H1 (cell line): ENCODE data around the gene C14orf93. TPM values are rescaled to one million over a fixed set of nuclear protein-coding genes. Genes with fewer than 3 reads are reported as not detected.

Experiments
- CTCF ChIA-PET: fragments of 300-600 bp; sonication (Branson Sonifier 250); formaldehyde crosslinking; loops from one replicate; lab custom pipeline; 2021; ENCODE audit not compliant: partially characterized antibody; lab: Charles Lee
- POLR2A ChIA-PET: fragments of 300-600 bp; sonication (Branson Sonifier 250); formaldehyde crosslinking; loops from one replicate; lab custom pipeline; 2021; ENCODE audit warnings: inconsistent platforms; ENCODE audit not compliant: partially characterized antibody; lab: Charles Lee
- DNase-seq, 2 experiments: peaks; one replicate each; pipeline versions ENCODE4 v3.0.0 to v3.0.0-alpha.2; 2010 to 2022; ENCODE audit warnings: low spot score in 2 of 2, low read depth in 1 of 2, mixed read lengths in 1 of 2
- FAIRE-seq: peaks from 2 replicates; lab custom pipeline; 2011; peaks lifted over from hg19 to GRCh38; lab: Jason Lieb, UNC
- H2AFZ ChIP-seq: 2 replicates; pipeline ENCODE4 v1.8.1; 2012; ENCODE audit warnings: low read length, inconsistent platforms
- H2AK5ac ChIP-seq: 2 replicates; pipeline ENCODE4 v1.6.1; 2013; ENCODE audit warnings: low read depth, low read length
- H2BK120ac ChIP-seq: replicated peaks from 2 replicates; pipeline ENCODE3; 2013; ENCODE audit warnings: low read depth, low read length, inconsistent platforms
- H2BK12ac ChIP-seq: 2 replicates; pipeline ENCODE4 v1.6.1; 2013; ENCODE audit warnings: low read depth, low read length
- H2BK15ac ChIP-seq: 2 replicates; pipeline ENCODE4 v1.6.1; 2013; ENCODE audit warnings: low read length
- H2BK20ac ChIP-seq: 2 replicates; pipeline ENCODE4 v1.6.1; 2013; ENCODE audit warnings: low read length
- H2BK5ac ChIP-seq: 2 replicates; pipeline ENCODE4 v1.6.1; 2013; ENCODE audit warnings: low read depth, low read length
- H3K14ac ChIP-seq: 2 replicates; pipeline ENCODE4 v1.6.1; 2013; ENCODE audit warnings: inconsistent platforms; ENCODE audit not compliant: insufficient read length
- H3K18ac ChIP-seq: 2 replicates; pipeline ENCODE4 v1.6.1; 2013; ENCODE audit warnings: low read length; ENCODE audit errors: extremely low read depth
- H3K23ac ChIP-seq: 2 replicates; pipeline ENCODE4 v1.6.1; 2013; ENCODE audit warnings: inconsistent platforms; ENCODE audit not compliant: insufficient read length
- H3K23me2 ChIP-seq: 2 replicates; pipeline ENCODE4 v1.6.1; 2013; ENCODE audit warnings: low read depth, low read length
- H3K27ac ChIP-seq: 2 replicates; pipeline ENCODE4 v1.6.1; 2011; ENCODE audit warnings: low read depth, low read length, inconsistent platforms
- H3K27me3 ChIP-seq, 4 experiments: replicated peaks in 1 of 4; 1 replicate in 1 of 4; 2 replicates in 3 of 4; pipeline versions ENCODE4 v1.6.1 to v1.8.1; 2011 to 2013; ENCODE audit warnings: low read length in 3 of 4, mild to moderate bottlenecking in 3 of 4, inconsistent platforms in 2 of 4, mixed read lengths in 2 of 4, moderate library complexity in 1 of 4; ENCODE audit not compliant: control insufficient read depth in 3 of 4, insufficient read depth in 3 of 4; ENCODE audit errors: extremely low read depth in 1 of 4
- H3K36me3 ChIP-seq, 4 experiments: 2 replicates each; pipeline versions ENCODE4 v1.6.1 to v1.8.1; 2011 to 2013; ENCODE audit warnings: mild to moderate bottlenecking in 4 of 4, low read length in 3 of 4, moderate library complexity in 2 of 4, control low read depth in 1 of 4, inconsistent platforms in 1 of 4; ENCODE audit not compliant: insufficient read depth in 4 of 4, control insufficient read depth in 2 of 4
- H3K4ac ChIP-seq: replicated peaks from 2 replicates; pipeline ENCODE3; 2013; ENCODE audit warnings: low read length, low read depth, mixed read lengths, inconsistent platforms; ENCODE audit not compliant: insufficient read length
- H3K4me1 ChIP-seq, 4 experiments: replicated peaks in 1 of 4; 1 replicate in 1 of 4; 2 replicates in 3 of 4; pipeline versions ENCODE4 v1.6.1 to v1.8.1; 2011 to 2013; ENCODE audit warnings: low read length in 3 of 4, inconsistent platforms in 2 of 4, mixed read lengths in 1 of 4; ENCODE audit not compliant: insufficient read depth in 4 of 4, control insufficient read depth in 3 of 4
- H3K4me2 ChIP-seq, 2 experiments: 2 replicates each; pipeline versions ENCODE4 v1.6.1 to v1.8.1; 2011 to 2013; ENCODE audit warnings: low read depth in 2 of 2, low read length in 2 of 2, control low read depth in 1 of 2, inconsistent platforms in 1 of 2, mild to moderate bottlenecking in 1 of 2; ENCODE audit not compliant: insufficient read depth in 1 of 2
- H3K4me3 ChIP-seq, 4 experiments: fragments of 200-600, 300-600 bp in 1 of 4; sonication (generic), shearing (Covaris generic), sonication (Bioruptor Twin) in 1 of 4; 2 replicates each; pipeline versions ENCODE4 v1.5.1 to v1.8.1; 2011 to 2016; ENCODE audit warnings: low read length in 4 of 4, low read depth in 3 of 4, control low read depth in 2 of 4, inconsistent platforms in 2 of 4, mild to moderate bottlenecking in 2 of 4, mixed read lengths in 1 of 4, moderate library complexity in 1 of 4; ENCODE audit not compliant: insufficient read depth in 2 of 4; ENCODE audit errors: extremely low read depth in 1 of 4
- H3K56ac ChIP-seq: replicated peaks from 2 replicates; pipeline ENCODE3; 2013; ENCODE audit warnings: low read depth, mild to moderate bottlenecking, mixed read lengths, low read length, inconsistent platforms; ENCODE audit not compliant: insufficient read length
- H3K79me1 ChIP-seq: 2 replicates; pipeline ENCODE4 v1.6.1; 2013; ENCODE audit warnings: low read depth, low read length, control low read depth
- H3K79me2 ChIP-seq, 2 experiments: 2 replicates each; pipeline versions ENCODE4 v1.6.1 to v1.8.1; 2012 to 2013; ENCODE audit warnings: low read length in 2 of 2, mild to moderate bottlenecking in 2 of 2, inconsistent platforms in 1 of 2; ENCODE audit not compliant: insufficient read depth in 2 of 2, control insufficient read depth in 1 of 2
- H3K9ac ChIP-seq, 4 experiments: replicated peaks in 1 of 4; 1 replicate in 1 of 4; 2 replicates in 3 of 4; pipeline versions ENCODE4 v1.6.1 to v1.8.1; 2011 to 2013; ENCODE audit warnings: low read depth in 3 of 4, low read length in 3 of 4, control low read depth in 2 of 4, mild to moderate bottlenecking in 2 of 4, moderate library complexity in 2 of 4, inconsistent platforms in 1 of 4; ENCODE audit errors: extremely low read depth in 1 of 4
- H3K9me3 ChIP-seq, 2 experiments: 2 replicates each; pipeline versions ENCODE4 v1.6.1 to v1.8.1; 2012 to 2013; ENCODE audit warnings: mild to moderate bottlenecking in 2 of 2, moderate library complexity in 2 of 2, control low read depth in 1 of 2, inconsistent platforms in 1 of 2, low read depth in 1 of 2, low read length in 1 of 2, mixed read lengths in 1 of 2; ENCODE audit not compliant: insufficient read depth in 2 of 2
- H4K20me1 ChIP-seq, 2 experiments: replicated peaks in 1 of 2; 2 replicates each; pipeline versions ENCODE3 to v1.8.1; 2011 to 2013; ENCODE audit warnings: inconsistent platforms in 2 of 2, low read length in 2 of 2, mild to moderate bottlenecking in 1 of 2; ENCODE audit not compliant: insufficient read depth in 2 of 2, control insufficient read depth in 1 of 2
- H4K5ac ChIP-seq: 2 replicates; pipeline ENCODE4 v1.6.1; 2013; ENCODE audit warnings: low read length, low read depth, mixed read lengths, inconsistent platforms; ENCODE audit not compliant: insufficient read length
- H4K8ac ChIP-seq: 2 replicates; pipeline ENCODE4 v1.8.0; 2013; ENCODE audit warnings: mild to moderate bottlenecking, moderate library complexity, low read length, inconsistent platforms; ENCODE audit not compliant: insufficient read depth; ENCODE audit errors: extremely low read depth
- H4K91ac ChIP-seq: replicated peaks from 2 replicates; pipeline ENCODE3; 2013; ENCODE audit warnings: low read length, mixed read lengths, inconsistent platforms; ENCODE audit not compliant: insufficient read length
- BCL11A ChIP-seq, 2 experiments: IDR thresholded peaks; one replicate each; pipeline ENCODE4 v1.6.1; 2011; ENCODE audit warnings: low read depth in 2 of 2, low read length in 2 of 2, mild to moderate bottlenecking in 2 of 2
- CBX8 ChIP-seq: fragments of 300-800, 300-1000 bp; sonication (generic); IDR thresholded peaks from 2 replicates; pipeline ENCODE4 v1.7.1; 2016; ENCODE audit warnings: low read depth, low read length, borderline replicate concordance
- CEBPB ChIP-seq: IDR thresholded peaks from 2 replicates; pipeline ENCODE4 v1.6.1; 2012; ENCODE audit warnings: low read depth, low read length
- CTBP2 ChIP-seq: IDR thresholded peaks from 2 replicates; pipeline ENCODE4 v1.7.0; 2011; ENCODE audit warnings: borderline replicate concordance, mild to moderate bottlenecking, moderate library complexity, mixed read lengths, low read length; ENCODE audit not compliant: insufficient read depth, insufficient read length
- CTCF ChIP-seq, 3 experiments: IDR thresholded peaks; 1 replicate in 2 of 3; 2 replicates in 1 of 3; pipeline versions ENCODE4 v1.5.1 to v1.6.1; 2011; ENCODE audit warnings: low read length in 3 of 3, mild to moderate bottlenecking in 3 of 3, inconsistent platforms in 2 of 3, low read depth in 1 of 3, moderate library complexity in 1 of 3; ENCODE audit not compliant: insufficient read depth in 1 of 3; ENCODE audit errors: control extremely low read depth in 1 of 3
- EP300 ChIP-seq, 2 experiments: IDR thresholded peaks; 1 replicate in 1 of 2; 2 replicates in 1 of 2; pipeline ENCODE4 v1.6.1; 2011 to 2012; ENCODE audit warnings: low read depth in 2 of 2, low read length in 2 of 2, mild to moderate bottlenecking in 2 of 2, borderline replicate concordance in 1 of 2, inconsistent platforms in 1 of 2, moderate library complexity in 1 of 2
- GABPA ChIP-seq: IDR thresholded peaks from 2 replicates; pipeline ENCODE4 v1.6.1; 2011; ENCODE audit warnings: mild to moderate bottlenecking, low read length, moderate library complexity, borderline replicate concordance; ENCODE audit not compliant: insufficient read depth
- PHF8 ChIP-seq: fragments of 200-600 bp; sonication (generic); conservative IDR thresholded peaks from 2 replicates; pipeline ENCODE4 v1.7.1; 2012; ENCODE audit warnings: low read depth, mild to moderate bottlenecking, inconsistent platforms, low read length, moderate library complexity
- POLR2A ChIP-seq, 2 experiments: IDR thresholded peaks; 1 replicate in 1 of 2; 2 replicates in 1 of 2; pipeline ENCODE4 v1.6.1; 2011; ENCODE audit warnings: low read depth in 2 of 2, low read length in 2 of 2, mild to moderate bottlenecking in 2 of 2; ENCODE audit errors: control extremely low read depth in 1 of 2
- RXRA ChIP-seq: IDR thresholded peaks from 2 replicates; pipeline ENCODE4 v1.6.1; 2011; ENCODE audit warnings: low read depth, mild to moderate bottlenecking, low read length, moderate library complexity; ENCODE audit not compliant: insufficient read depth
- ZNF274 ChIP-seq: IDR thresholded peaks from 2 replicates; pipeline ENCODE4 v1.7.0; 2012; ENCODE audit warnings: low read length, borderline replicate concordance; ENCODE audit errors: extremely low read depth
- WGBS, 2 experiments: shearing (Covaris generic) in 1 of 2; methylation state at CpG; one replicate each; pipeline versions ENCODE4 v1.1.6 to v1.1.7; 2013 to 2015; ENCODE audit warnings: low lambda C conversion rate in 2 of 2, mixed read lengths in 2 of 2, inconsistent platforms in 1 of 2, low coverage in 1 of 2, missing lambda C conversion rate in 1 of 2; ENCODE audit not compliant: insufficient replicate concordance in 2 of 2, insufficient coverage in 1 of 2, insufficient read length in 1 of 2; ENCODE audit errors: extremely low coverage in 1 of 2, missing lambda C conversion rate in 1 of 2; 5-methylcytosine and 5-hydroxymethylcytosine counted together
- polyA plus RNA-seq, 7 experiments: library from polyadenylated mRNA; depleted of rRNA in 3 of 7; stranded (reverse) in 5 of 7; unstranded in 2 of 7; fragments of >200 nt in 5 of 7; fragments of 200-250 nt in 2 of 7; gene quantifications; 1 replicate in 5 of 7; 2 replicates in 1 of 7; 4 replicates in 1 of 7; pipeline versions ENCODE4 v1.2.1 to v1.2.3, GENCODE V29; 2011 to 2013; ENCODE audit warnings: missing spikeins in 2 of 7, mixed read lengths in 2 of 7
- total RNA-seq: library from RNA; stranded (reverse); fragmentation: NEBNext Ultra II Directional; extraction: Animal tissue kit (Norgen Biotek cat#: 25700); gene quantifications from 2 replicates; pipeline ENCODE4 v1.2.1, GENCODE V29; 2021

C14orf93 gene
- total and polyA plus RNA-seq, 2 of the 8 experiments (the other 6 are each of a cell fraction or from before 2014, with no cell fraction given): 7.8 to 8.2 TPM

GRCh38 chr14:22945642-22946041 is 64.3 kb downstream of the C14orf93 start:
- no peak overlapping the region for H4K8ac ChIP-seq
- no peak for DNase-seq
- no peak overlapping the region for H2AK5ac ChIP-seq
- no peak overlapping the region for H2BK120ac ChIP-seq
- no peak overlapping the region for H2BK15ac ChIP-seq
- no peak overlapping the region for H2AFZ ChIP-seq
- 93% methylated on average over 3 of the region's 3 CpGs; no CpG with 5 or more reads in 1 of the 2 experiments for WGBS, 2 experiments
- no peak for FAIRE-seq
- H4K5ac ChIP-seq: no peak overlapping the region
- H3K27me3 ChIP-seq: no peaks in the 10 kb centered on the region
- no peak overlapping the region for H2BK5ac ChIP-seq
- H3K23me2 ChIP-seq: no peaks in the 10 kb centered on the region
- no peak overlapping the region for H3K14ac ChIP-seq
- no peaks in the 10 kb centered on the region for H3K79me2 ChIP-seq
- H2BK20ac ChIP-seq: no peak overlapping the region
- no peaks in the 10 kb centered on the region; the same call in 1 of the 2 replicates for H3K79me1 ChIP-seq
- no peak overlapping the region for H3K4ac ChIP-seq
- ChIA-PET CTCF (interaction anchor here (0.6 to 3.0 kb wide), 9 partner anchors 11 to 1481 kb away, joined by 3 to 15 read pairs (median 5); partner anchors contain the start of gene PRMT5), POLR2A (interaction anchor here (1.3 to 2.8 kb wide), 3 partner anchors 11 to 32 kb away, joined by 3 to 14 read pairs (median 4); partner anchors contain the start of gene HAUS4)
- H3K18ac ChIP-seq: no peak overlapping the region
- H3K23ac ChIP-seq: no peak overlapping the region
- H3K9me3 ChIP-seq: no peaks in the 10 kb centered on the region
- no peaks in the 10 kb centered on the region for H4K20me1 ChIP-seq
- H3K36me3 ChIP-seq: peaks cover 6 to 34% (median 18%) of the 10 kb centered on the region in 4 experiments
- H4K91ac ChIP-seq: no peak overlapping the region
- no peak overlapping the region for H2BK12ac ChIP-seq
- H3K9ac ChIP-seq: no peak overlapping the region
- H3K56ac ChIP-seq: no peak overlapping the region
- H3K4me3 ChIP-seq: no peak overlapping the region
- H3K4me2 ChIP-seq: no peak overlapping the region
- H3K27ac ChIP-seq: no peak overlapping the region
- no peaks in the 10 kb centered on the region for H3K4me1 ChIP-seq
- TF ChIP-seq PHF8: no peak
- TF ChIP-seq CEBPB: no peak
- no peak for TF ChIP-seq BCL11A (IDR thresholded peaks at IDR 0.05; ENCODE audit: low read depth in 2 of 2, low read length in 2 of 2)
- no peak for TF ChIP-seq RXRA
- TF ChIP-seq EP300 (IDR thresholded peaks at IDR 0.05; ENCODE audit: borderline replicate concordance in 1 of 2, low read depth in 2 of 2, low read length in 2 of 2): no peak
- TF ChIP-seq ZNF274: no peak
- no peak for TF ChIP-seq GABPA
- TF ChIP-seq CTBP2: no peak
- TF ChIP-seq POLR2A (IDR thresholded peaks at IDR 0.05; ENCODE audit: control extremely low read depth in 1 of 2, low read depth in 2 of 2, low read length in 2 of 2): no peak
- no peak for TF ChIP-seq CTCF (IDR thresholded peaks at IDR 0.05; ENCODE audit: control extremely low read depth in 1 of 3, insufficient read depth in 1 of 3, low read depth in 1 of 3, low read length in 3 of 3)
- TF ChIP-seq CBX8: no peak
